ENCODE results near the gene KCTD13. TPM values are rescaled to one million over a fixed set of nuclear protein-coding genes. Genes with fewer than 3 reads are reported as not detected.
"Not testable (repeated sequence)": the region's sequence is repeated elsewhere in the genome, so short reads cannot be mapped to it uniquely, and the experiment has no call there.

The KCTD13 gene
- total and polyA plus RNA-seq, 2 of the 8 experiments (the other 6 are each of a cell fraction or from before 2014, with no cell fraction given), result 9.2 to 10.8 TPM

- no peak for TF ChIP-seq KDM4A (IDR thresholded peaks at IDR 0.05; ENCODE audit: low read depth, low read length, severe bottlenecking)
Observed at GRCh38 chr16:29891525-29892457, 34.2 kb downstream of the KCTD13 start (continued).

GRCh38 chr16:29889372-29889771 is 36.7 kb downstream of the KCTD13 start:
- H3K56ac ChIP-seq (replicated peaks; ENCODE audit: insufficient read length, low read depth, low read length); H3K4me1 ChIP-seq (replicated peaks in 1 of 4; ENCODE audit: control insufficient read depth in 3 of 4, insufficient read depth in 4 of 4, low read length in 3 of 4); H2AFZ ChIP-seq (ENCODE audit: low read length); H2BK20ac ChIP-seq (ENCODE audit: low read length); H3K27me3 ChIP-seq (replicated peaks in 1 of 4; ENCODE audit: control insufficient read depth in 3 of 4, extremely low read depth in 1 of 4, insufficient read depth in 3 of 4, low read length in 3 of 4); H4K8ac ChIP-seq (ENCODE audit: extremely low read depth, insufficient read depth, low read length); H4K91ac ChIP-seq (replicated peaks; ENCODE audit: insufficient read length, low read length); H3K9me3 ChIP-seq (ENCODE audit: insufficient read depth in 2 of 2, low read depth in 1 of 2, low read length in 1 of 2); H3K14ac ChIP-seq (ENCODE audit: insufficient read length); DNase-seq (ENCODE audit: low read depth in 1 of 2, low spot score in 2 of 2); H3K4me2 ChIP-seq (ENCODE audit: insufficient read depth in 1 of 2, low read depth in 2 of 2, low read length in 2 of 2); H3K36me3 ChIP-seq (ENCODE audit: control insufficient read depth in 2 of 4, insufficient read depth in 4 of 4, low read length in 3 of 4); H3K9ac ChIP-seq (replicated peaks in 1 of 4; ENCODE audit: extremely low read depth in 1 of 4, low read depth in 3 of 4, low read length in 3 of 4); H3K4me3 ChIP-seq (ENCODE audit: extremely low read depth in 1 of 4, insufficient read depth in 2 of 4, low read depth in 3 of 4, low read length in 4 of 4); H3K79me2 ChIP-seq (ENCODE audit: control insufficient read depth in 1 of 2, insufficient read depth in 2 of 2, low read length in 2 of 2); H3K23ac ChIP-seq (ENCODE audit: insufficient read length); H3K18ac ChIP-seq (ENCODE audit: extremely low read depth, low read length); H2BK120ac ChIP-seq (replicated peaks; ENCODE audit: low read depth, low read length); H3K27ac ChIP-seq (ENCODE audit: low read depth, low read length); H3K4ac ChIP-seq (replicated peaks; ENCODE audit: insufficient read length, low read depth, low read length); H2AK5ac ChIP-seq (ENCODE audit: low read depth, low read length); H4K20me1 ChIP-seq (replicated peaks in 1 of 2; ENCODE audit: control insufficient read depth in 1 of 2, insufficient read depth in 2 of 2, low read length in 2 of 2); H2BK5ac ChIP-seq (ENCODE audit: low read depth, low read length); H3K79me1 ChIP-seq (ENCODE audit: low read depth, low read length); H2BK15ac ChIP-seq (ENCODE audit: low read length); H3K23me2 ChIP-seq (ENCODE audit: low read depth, low read length); FAIRE-seq; H2BK12ac ChIP-seq (ENCODE audit: low read depth, low read length); H4K5ac ChIP-seq (ENCODE audit: insufficient read length, low read depth, low read length): not testable (repeated sequence)
- WGBS, 2 experiments (ENCODE audit: extremely low coverage in 1 of 2, insufficient coverage in 1 of 2, insufficient read length in 1 of 2, insufficient replicate concordance in 2 of 2, low coverage in 1 of 2, low lambda C conversion rate in 2 of 2, missing lambda C conversion rate in 1 of 2), result 96% methylated on average over 3 of the region's 3 CpGs; no CpG with 5 or more reads in 1 of the 2 experiments
- CTCF ChIA-PET (ENCODE audit: partially characterized antibody), result interaction anchor here (1.4 to 1.6 kb wide), 3 partner anchors 10 to 115 kb away, joined by 3 to 5 read pairs (median 4); partner anchors contain the start of genes ASPHD1 and SEZ6L2
- POLR2A ChIA-PET (ENCODE audit: partially characterized antibody), result interaction anchor here (1.0 to 1.2 kb wide), 2 partner anchors 12 to 140 kb away, joined by 3 to 6 read pairs; no protein-coding TSS in a partner anchor

Measured in H1 (cell line).